Activated CD4-positive, alpha-beta T cell treated with anti-CD3 and anti-CD28 coated beads, Interleukin-10, Interleukin-2, amounts not matched to agents 100 ng/mL and 50 ng/mL, durations not matched to agents 16 hours and 8 hours (primary cell): ENCODE results near the gene RBM42.
A peak's percentile ranks its signal among the peaks of the same experiment; 100 is the strongest.
"Not testable (repeated sequence)": the region's sequence is repeated elsewhere in the genome, so short reads cannot be mapped to it uniquely, and the experiment has no call there.

Source experiments
- DNase-seq: peaks from one replicate; pipeline ENCODE4 v3.0.0-alpha.2; 2020

Gene RBM42

DNA sequence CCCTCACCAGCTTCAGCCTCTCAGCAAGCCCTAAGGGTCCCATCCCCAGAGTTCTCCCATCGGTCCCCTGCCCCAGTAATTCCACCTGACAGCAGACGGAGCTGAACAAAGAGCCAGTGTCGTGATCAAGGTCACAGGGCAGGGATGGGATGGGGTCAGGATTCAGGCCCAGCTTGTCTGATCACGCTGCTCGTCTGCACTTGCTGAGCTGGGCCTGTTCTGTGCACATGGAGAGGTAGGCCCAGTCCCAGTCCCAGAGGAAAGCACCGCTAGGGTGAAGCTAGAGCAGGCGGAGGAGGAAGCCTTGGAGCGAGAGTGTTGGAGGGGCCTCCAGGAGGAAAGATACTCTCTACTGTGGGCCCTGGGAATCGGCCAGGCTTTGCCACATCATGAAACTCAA, 7.1 kb upstream of the RBM42 start:
- DNase-seq: no peak

DNA sequence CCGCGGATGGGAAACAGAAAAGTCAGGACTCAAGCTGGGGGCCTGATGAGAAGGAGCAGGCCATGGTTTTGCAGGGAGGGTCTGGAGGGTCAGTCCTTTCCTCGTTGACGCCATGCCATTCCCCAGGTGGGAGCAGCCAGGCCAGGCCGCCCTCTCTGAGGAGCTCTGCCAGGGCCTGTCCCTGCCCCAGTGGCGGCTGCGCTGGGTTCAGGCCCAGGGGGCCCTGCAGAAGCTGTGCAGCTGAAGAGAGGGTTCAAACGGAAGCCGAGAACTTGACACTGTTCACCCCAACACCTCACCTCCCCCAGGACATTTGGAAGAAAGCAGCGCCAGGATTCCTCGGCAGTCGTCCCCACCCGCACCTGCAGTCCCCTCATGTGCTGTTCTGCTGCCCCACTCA, 6.1 kb upstream of the RBM42 start:
- no peak for DNase-seq

DNA sequence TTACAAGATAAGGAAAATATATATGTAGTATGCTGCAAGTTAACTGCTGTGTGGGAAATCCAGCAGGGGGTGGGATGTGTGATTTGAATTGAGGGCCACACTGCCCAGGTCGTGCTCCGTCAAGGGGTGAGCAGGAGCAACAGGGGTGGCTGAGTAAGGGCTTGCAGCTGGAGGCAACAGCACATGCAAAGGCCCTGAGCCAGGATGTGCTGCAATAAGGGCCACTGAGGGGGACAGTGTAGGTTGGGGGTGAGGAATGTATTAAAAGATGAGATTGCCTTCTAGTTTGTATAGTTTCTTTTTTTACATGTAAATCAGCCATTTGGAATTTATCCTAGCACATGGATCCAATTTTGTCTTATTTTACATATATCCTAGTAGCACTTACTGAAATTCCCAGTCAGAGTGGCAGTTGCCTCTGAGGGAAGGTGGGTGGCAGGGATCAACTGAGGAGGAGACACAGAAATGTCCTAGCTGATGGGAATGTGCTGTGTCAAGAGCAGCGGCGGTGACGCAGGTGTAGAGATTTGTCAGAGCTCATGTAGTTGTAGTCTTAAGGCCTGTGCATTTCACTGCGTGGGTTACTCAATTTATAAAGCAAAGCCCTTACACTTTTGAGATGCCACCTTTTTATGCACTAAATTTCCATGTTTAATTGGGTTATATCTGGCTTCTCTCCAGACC, 5.4 kb upstream of the RBM42 start:
- DNase-seq: no peak

DNA sequence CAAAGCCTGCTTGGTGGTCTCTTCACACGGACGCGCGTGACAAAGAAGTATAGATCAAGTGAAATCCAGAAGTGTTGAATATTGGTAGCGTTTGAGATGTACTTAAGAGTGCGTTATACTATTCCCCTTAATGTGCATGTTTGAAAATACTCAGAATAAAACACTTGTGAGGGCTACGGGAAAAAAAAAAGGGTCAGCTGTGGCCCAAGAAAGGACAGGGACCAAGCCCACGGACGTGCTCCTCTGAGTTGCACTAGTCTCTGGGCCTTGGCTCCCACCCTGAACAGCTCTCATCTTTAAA, 622 bp upstream of the RBM42 start:
- no peak for DNase-seq

GRCh38 chr19:35629332-35629633, 447 bp downstream of the RBM42 start:
- no peak for DNase-seq

- DNase-seq: no peak
Measured at GRCh38 chr19:35633727-35634440, 5.0 kb downstream of the RBM42 start.

DNA sequence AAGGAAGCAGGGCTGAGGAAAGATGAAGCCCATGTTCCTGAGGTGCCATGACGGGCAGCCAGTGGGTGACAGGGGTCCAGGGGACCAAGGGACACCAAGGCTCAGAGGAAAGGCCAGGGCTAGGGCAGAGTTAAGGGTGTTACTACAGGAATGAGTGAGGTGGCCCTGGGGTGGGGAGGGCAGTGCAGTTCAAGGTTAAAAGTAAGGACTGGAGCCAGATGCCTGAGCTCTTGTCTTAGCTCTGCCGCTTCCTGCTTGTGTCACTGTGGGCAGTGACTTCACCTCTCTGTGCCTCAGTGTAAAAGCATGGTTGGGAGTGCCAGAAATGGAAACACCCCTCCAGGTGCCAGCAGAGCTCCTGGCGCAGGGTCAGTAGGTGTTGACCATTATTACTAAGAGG, 7.8 kb downstream of the RBM42 start:
- DNase-seq: no peak

- DNase-seq: no peak
Measured at GRCh38 chr19:35637165-35637564, 8.3 kb downstream of the RBM42 start.

DNA sequence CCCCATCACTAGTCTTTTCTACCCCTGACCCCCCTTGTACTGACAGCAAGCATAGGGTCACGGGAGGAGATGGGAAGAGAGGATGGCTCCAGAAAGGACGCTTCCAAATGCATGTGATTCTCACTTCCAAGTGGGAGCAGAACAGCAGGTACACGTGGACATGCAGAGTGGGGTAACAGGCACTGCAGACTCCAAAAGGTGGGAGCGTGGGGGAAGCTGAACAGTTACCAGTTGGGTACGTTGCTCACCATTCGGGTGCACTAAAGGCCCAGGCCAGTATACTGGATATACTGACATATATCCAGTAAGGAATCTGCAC, 10.4 kb downstream of the RBM42 start:
- DNase-seq: no peak

DNA sequence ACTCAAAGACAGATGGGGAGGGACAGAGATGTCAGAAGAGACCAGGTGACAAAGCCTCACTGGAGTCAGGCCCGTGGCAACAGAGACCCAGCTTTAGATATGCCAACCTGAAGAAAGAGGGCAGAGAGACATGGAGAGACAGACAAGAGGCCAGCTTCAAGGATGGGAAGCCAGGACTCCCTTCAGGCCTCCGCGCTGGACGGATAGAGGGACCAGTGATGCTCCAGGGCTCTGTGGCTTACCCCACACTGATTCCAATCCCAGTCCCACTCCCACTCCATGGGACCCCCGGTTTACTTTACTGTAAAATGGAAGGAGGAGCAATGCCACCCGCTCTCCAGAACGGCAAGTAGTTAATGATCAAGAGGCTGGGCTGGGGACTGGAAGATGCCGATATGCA, 11.0 kb downstream of the RBM42 start:
- DNase-seq: no peak

DNA sequence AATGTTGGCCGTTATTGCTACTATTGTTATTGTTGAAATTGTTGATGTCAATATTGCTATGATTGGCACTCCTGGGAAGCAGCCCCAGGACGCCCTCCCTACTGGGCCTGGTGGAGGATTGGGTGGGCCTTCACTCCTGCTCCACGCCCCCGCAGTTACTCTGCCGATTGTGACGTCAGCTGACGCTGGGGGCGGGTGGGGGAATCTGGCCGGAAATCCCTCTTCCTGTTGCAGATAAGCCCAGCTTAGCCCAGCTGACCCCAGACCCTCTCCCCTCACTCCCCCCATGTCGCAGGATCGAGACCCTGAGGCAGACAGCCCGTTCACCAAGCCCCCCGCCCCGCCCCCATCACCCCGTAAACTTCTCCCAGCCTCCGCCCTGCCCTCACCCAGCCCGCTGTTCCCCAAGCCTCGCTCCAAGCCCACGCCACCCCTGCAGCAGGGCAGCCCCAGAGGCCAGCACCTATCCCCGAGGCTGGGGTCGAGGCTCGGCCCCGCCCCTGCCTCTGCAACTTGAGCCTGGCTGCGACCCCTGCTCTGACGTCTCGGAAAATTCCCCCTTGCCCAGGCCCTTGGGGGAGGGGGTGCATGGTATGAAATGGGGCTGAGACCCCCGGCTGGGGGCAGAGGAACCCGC, 12.8 kb downstream of the RBM42 start, which contains the start of gene ETV2:
TSS of gene ETV2 (plus strand) at position 231 of the 637 bp plus-strand sequence. CDS start 716 bp downstream, outside the sequence.
- DNase-seq: peak; percentile 43

DNA sequence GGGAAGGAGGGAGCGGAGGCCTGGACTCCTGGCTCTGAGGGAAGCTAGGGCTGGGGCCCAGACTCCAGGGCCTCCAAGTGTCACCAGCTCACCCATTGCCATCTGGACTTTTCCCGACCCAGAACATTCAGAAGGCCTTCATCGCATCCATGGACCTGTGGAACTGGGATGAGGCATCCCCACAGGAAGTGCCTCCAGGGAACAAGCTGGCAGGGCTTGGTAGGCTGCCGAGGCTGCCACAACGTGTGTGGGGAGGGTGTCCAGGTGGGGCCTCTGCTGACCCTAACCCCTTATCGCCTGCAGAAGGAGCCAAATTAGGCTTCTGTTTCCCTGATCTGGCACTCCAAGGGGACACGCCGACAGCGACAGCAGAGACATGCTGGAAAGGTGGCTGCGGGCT, 13.5 kb downstream of the RBM42 start:
- no peak for DNase-seq

GRCh38 chr19:35642798-35643254, 14.0 kb downstream of the RBM42 start:
- no peak for DNase-seq

GRCh38 chr19:35643255-35644205, 14.7 kb downstream of the RBM42 start:
- DNase-seq: peak; percentile 83

DNA sequence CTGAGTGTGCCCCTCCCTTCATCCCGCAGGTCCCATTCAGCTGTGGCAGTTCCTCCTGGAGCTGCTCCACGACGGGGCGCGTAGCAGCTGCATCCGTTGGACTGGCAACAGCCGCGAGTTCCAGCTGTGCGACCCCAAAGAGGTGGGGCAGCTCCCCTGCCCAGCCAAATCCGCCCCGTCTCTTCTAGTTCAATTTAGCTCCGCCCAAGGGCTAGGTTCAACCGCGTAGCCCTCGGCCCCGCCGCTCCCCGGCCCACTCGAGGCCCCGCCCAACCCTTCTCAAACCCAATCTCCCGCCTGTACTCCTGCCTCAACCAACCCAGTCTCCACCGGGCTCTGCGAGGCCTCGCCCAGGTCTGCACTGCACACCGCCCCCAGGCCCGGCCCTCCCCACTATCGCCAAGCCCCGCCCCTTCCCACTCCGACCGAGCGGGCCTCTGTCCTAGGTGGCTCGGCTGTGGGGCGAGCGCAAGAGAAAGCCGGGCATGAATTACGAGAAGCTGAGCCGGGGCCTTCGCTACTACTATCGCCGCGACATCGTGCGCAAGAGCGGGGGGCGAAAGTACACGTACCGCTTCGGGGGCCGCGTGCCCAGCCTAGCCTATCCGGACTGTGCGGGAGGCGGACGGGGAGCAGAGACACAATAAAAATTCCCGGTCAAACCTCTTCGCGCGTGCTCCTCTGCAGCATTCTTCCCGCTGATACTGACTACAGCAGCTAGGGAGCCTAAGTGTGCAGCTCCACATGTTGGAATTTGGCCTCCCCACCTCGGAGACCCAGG, 15.6 kb downstream of the RBM42 start:
- DNase-seq: peak; percentile 99

DNA sequence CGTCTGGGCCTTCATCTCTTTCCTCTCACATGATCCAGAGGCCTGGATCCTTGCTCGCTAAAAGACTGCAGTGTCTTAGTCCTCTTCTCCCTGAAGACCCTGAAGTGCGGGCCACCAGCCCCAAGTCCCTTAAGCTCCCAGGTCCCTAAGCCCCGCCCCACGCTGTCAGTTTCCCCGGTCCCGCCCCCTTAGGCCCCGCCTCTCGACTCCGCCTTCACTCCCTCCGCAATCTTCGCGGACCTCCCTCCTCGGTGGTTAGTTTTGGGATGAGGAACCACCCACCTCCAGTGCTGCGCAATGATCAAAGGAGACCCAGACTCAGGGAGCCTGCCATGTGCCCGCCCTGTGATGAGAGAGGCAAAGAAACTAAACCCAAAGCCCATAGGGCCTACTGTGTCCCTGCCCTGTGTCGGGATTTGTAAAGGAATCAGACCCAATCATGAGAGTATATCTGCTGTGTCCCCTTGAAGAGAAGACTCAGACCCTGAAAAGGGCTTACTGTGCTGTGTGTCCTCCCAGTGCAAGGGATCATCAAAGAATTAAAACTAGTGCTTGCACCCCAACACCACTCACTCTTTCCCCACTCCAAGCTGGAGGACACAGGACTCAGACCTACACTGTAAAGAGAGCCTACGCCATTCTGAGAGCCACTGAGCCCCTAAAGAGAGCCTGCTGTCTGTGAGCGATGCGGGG, 16.3 kb downstream of the RBM42 start:
- DNase-seq: peak; percentile 83

DNA sequence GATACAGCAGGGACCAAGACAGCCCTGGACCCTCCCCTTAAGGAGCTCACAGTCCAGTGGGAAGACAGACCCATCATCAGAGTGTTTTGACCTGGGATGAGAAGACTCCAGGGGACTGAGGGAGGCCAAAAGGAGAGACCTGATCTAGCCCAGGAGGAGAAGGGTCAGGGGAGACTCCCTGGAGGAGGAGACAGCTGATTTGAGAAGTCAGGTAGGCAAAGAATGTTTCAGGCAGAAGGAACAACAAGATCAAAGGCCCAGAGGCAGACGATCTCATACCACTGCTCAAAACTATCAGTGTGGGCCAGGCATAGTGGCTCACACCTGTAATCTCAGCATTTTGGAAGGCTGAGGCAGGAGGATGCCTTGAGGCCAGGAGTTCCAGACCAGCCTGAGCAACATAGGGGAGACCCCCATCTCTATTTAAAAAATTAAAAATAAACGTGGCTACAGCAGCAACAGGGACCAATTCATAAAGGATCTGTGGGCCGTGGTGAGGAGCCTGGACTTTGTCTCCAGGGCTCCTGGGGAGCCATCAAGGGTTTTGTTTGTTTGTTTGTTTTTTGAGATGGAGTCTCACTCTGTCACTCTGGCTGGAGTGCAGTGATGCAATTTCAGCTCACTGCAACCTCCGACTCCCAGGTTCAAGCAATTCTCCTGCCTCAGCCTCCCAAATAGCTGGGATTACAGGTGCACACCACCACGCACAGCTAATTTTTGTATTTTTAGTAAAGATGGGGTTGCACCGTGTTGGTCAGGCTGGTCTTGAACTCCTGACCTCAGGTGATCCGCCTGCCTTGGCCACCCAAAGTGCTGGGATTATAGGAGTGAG, 17.1 kb downstream of the RBM42 start:
- no peak for DNase-seq

DNA sequence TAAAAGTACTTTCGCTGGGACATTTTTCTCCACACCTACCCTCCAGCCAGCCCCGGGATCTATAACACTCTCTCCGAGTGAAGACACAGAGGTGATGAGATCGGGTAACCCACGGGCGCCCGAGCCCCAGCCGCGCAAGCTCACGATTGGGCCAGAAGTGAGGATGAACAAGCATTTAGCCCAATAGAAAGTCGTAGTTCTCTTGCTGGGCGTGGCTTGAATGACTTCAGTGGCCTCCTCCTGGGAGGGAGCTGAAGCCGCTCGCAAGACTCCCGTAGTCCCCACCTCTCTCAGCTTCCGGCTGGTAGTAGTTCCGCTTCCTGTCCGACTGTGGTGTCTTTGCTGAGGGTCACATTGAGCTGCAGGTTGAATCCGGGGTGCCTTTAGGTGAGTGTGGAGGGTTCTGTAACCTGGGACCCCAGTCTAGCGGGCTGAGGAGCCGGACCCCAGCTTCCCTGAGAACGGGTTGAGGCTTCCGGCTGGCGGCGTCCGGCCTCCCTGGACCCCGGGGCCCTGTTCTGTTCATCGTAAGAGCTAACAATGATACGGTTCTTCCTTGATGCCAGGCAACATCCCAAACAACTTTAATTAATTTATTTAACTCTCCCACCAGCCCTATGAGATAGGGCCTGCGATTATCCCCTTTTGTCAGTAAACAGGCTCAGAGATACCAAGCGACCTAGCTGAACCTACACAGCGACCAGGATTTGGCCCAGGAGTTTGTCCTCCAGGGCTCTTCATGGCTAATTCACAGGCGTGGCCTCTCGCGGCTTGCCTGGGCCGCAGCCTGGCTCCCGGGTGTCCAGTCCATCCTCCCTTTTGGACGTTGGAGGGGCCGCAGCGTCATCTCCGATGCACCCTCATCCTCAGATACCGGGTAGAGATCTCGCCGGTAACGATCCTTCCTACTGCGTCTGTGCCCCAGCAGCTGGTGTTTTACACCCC, 19.5 kb downstream of the RBM42 start, which contains the start of gene COX6B1:
TSS of gene COX6B1 (plus strand) at position 307 of the 945 bp plus-strand sequence. CDS start 2,921 bp downstream, outside the sequence.
- DNase-seq: peak; percentile 98

GRCh38 chr19:35650581-35650980, 21.7 kb downstream of the RBM42 start:
- DNase-seq: no peak

DNA sequence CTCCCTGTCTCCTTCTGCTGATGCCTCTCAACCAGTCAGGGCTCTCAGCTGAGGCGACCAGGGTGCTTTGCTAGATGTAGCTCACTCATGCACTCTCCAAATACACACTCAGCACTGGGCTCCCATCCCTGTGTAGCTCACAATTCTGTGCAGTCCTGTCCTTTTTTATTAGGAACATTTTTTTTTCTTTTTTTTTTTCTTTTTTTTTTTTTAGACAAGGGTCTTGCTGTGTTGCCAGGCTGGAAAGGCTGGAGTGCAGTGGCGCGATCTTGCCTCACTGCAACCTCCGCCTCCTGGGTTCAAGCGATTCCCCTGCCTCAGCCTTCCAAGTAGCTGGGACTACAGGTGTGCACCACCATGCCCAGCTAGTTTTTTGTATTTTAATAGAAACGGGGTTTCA, 26.0 kb downstream of the RBM42 start:
- DNase-seq: not testable (repeated sequence)
